HG03439 (cell line): Measurements from ENCODE around the gene ERBB2.
A peak's percentile ranks its signal among the peaks of the same experiment; 100 is the strongest.
"Not testable (repeated sequence)": the region's sequence is repeated elsewhere in the genome, so short reads cannot be mapped to it uniquely, and the experiment has no call there.

ENCODE experiments used
- ATAC-seq: cut with Tn5 transposase; IDR thresholded peaks from one replicate; pipeline ENCODE4 v1.9.1; 2021; ENCODE audit warnings: mild to moderate bottlenecking, moderate library complexity; ENCODE audit not compliant: unreplicated experiment

ERBB2 gene

GRCh38 chr17:39756380-39757079, 56.7 kb downstream of the ERBB2 start:
- no peak for ATAC-seq

- ATAC-seq: no peak
Measured at GRCh38 chr17:39757176-39757662, 57.4 kb downstream of the ERBB2 start.

GRCh38 chr17:39757931-39758873, 58.3 kb downstream of the ERBB2 start:
- no peak for ATAC-seq

GRCh38 chr17:39759204-39759603, 59.3 kb downstream of the ERBB2 start:
- no peak for ATAC-seq

GRCh38 chr17:39761861-39762496, 62.1 kb downstream of the ERBB2 start:
- ATAC-seq: no peak

GRCh38 chr17:39763051-39763820, 63.4 kb downstream of the ERBB2 start:
- no peak for ATAC-seq

- ATAC-seq: not testable (repeated sequence)
Measured at GRCh38 chr17:39764171-39764570, 64.3 kb downstream of the ERBB2 start.

- ATAC-seq: no peak
Measured at GRCh38 chr17:39765175-39765574, 65.3 kb downstream of the ERBB2 start.

- ATAC-seq: no peak
Measured at GRCh38 chr17:39765766-39766165, 65.9 kb downstream of the ERBB2 start.

GRCh38 chr17:39767147-39767546, 67.3 kb downstream of the ERBB2 start:
- no peak for ATAC-seq

- peak; percentile 46 for ATAC-seq
Measured at GRCh38 chr17:39769974-39770587, 70.2 kb downstream of the ERBB2 start.

GRCh38 chr17:39772415-39772814, 72.6 kb downstream of the ERBB2 start:
- no peak for ATAC-seq

GRCh38 chr17:39772987-39773934, 73.4 kb downstream of the ERBB2 start:
- ATAC-seq: no peak

GRCh38 chr17:39774047-39774446, 74.2 kb downstream of the ERBB2 start:
- no peak for ATAC-seq

GRCh38 chr17:39775031-39775430, 75.2 kb downstream of the ERBB2 start:
- ATAC-seq: no peak

GRCh38 chr17:39776252-39776651, 76.4 kb downstream of the ERBB2 start:
- ATAC-seq: no peak

GRCh38 chr17:39777534-39778365, 77.9 kb downstream of the ERBB2 start:
- ATAC-seq: peak; percentile 52
